B cell (primary cell): ENCODE data around the gene SCFD2.

Experiments
- CTCF ChIP-seq: fragments of 200-600 bp; IDR thresholded peaks from one replicate; pipeline ENCODE4 v1.8.0; 2022; ENCODE audit warnings: antibody characterized with exemption, mild to moderate bottlenecking
- EZH2 ChIP-seq: IDR thresholded peaks from 2 replicates; pipeline ENCODE4 v1.6.1; 2012; ENCODE audit warnings: borderline replicate concordance, low read depth, mild to moderate bottlenecking, moderate library complexity, low read length; ENCODE audit not compliant: insufficient read depth, poor library complexity, severe bottlenecking

DNA sequence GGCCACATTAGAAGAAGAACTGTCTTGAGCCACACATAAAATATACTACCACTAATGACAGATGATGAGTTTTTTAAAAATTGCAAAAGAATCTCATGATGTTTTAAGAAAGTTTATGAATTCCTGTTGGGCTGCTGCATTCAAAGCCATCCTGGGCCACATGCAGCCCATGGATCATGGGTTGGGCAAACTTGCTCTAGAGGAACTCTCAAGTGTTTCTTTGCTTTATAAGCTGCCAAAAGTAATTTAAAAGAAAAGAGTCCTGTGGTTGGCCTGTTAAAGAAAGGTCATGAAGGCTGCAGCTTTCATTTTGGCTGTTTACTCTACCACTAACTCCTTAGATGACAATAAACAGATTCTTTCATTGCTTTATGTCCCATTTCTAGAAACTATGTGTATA lies 218.2 kb downstream of the SCFD2 start:
- no peak for TF ChIP-seq CTCF
- no peak for TF ChIP-seq EZH2
